ENCODE results near the gene FAM174C. TPM values are rescaled to one million over a fixed set of nuclear protein-coding genes. Genes with fewer than 3 reads are reported as not detected.
A peak's percentile ranks its signal among the peaks of the same experiment; 100 is the strongest.

Gene FAM174C
- total RNA-seq, 1 experiment from 2014 or later = 77.1 TPM

DNA sequence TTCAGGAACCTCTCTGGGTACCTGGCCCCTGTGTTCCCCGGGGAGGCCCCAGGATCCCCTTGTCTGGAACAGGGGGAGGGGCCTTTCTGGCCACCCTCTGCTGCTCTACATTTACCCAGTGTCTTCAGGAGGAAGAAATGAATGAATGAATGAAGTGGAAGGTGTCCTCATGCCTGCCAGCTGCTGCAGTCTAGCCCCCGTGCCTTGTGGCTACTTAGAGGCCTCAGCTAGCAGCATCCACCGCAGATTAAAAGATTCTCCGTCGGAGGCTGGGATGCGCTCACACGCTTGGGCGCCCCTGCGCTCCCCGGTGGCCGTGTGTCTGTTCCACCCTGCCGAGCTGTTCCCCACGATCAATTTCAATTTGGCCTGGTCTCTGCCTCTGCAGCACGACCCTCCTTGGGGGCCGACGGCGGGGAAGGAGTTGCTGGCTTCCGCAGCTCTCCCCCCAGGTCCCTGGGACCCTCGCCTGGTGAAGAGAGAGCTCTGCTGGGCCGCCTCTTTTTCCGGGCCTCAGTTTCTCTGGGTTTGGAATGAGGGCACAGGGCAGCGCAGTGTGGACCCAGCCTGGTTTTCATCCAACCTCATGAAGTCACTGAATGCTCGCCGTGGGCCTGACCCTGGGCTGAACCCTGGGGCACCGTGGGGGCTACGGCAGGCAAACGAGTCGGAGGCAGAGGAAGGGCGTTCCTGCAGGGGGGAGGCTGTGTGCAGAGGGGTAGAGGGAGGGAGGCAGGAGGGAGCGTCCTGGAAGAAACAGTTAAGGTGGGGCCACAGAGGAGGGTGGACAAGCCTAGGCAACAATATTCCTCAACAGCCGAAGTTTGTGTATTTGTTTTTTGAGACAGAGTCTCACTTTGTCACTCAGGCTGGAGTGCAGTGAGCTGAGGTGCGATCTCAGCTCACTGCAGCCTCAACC lies 38.6 kb downstream of the FAM174C start:
- H2AFZ ChIP-seq (ENCODE audit: low read depth, low read length, poor library complexity, severe bottlenecking) = no peak overlapping the region
- ATAC-seq (no peak; the same call in 1 of the 2 replicates), DNase-seq (ENCODE audit: low read depth, low spot score) (no peak)
- no peaks in the 10 kb centered on the region for H3K79me2 ChIP-seq (ENCODE audit: insufficient read depth, low read length)
- H4K20me1 ChIP-seq (ENCODE audit: insufficient read depth) = no peaks in the 10 kb centered on the region
- ChIA-PET CTCF (interaction anchor here (0.9 to 1.7 kb wide), 3 partner anchors 59 to 69 kb away, joined by 3 to 4 read pairs (median 4); no protein-coding TSS in a partner anchor), RAD21 (ENCODE audit: low non-redundant PET in 1 of 2, low total read pairs in 2 of 2, uncharacterized antibody in 2 of 2, unreplicated experiment in 2 of 2) (no interaction called here), POLR2A (interaction anchor here (2.2 kb wide), 1 partner anchor 45 kb away, joined by 11 read pairs; the partner anchor contains the start of gene CIRBP)
- intact Hi-C loops (cut with micrococcal nuclease) = no loop called here
- H3K27me3 ChIP-seq (ENCODE audit: insufficient read depth, low read length) = 0 out of 2 replicates have a peak, but pooled peaks cover 4% of the 10 kb centered on the region
- peak overlapping the region; percentile 73 for H3K4me2 ChIP-seq (ENCODE audit: low read length)
- H3K9me2 ChIP-seq (ENCODE audit: insufficient read depth) = no peaks in the 10 kb centered on the region
- BruUV-seq (replicated peaks) = no TSS peak
- H3K36me3 ChIP-seq (ENCODE audit: control insufficient read depth in 1 of 2, insufficient read depth in 2 of 2, low read length in 2 of 2) = no peaks in the 10 kb centered on the region
- TF ChIP-seq, protein P1, sequence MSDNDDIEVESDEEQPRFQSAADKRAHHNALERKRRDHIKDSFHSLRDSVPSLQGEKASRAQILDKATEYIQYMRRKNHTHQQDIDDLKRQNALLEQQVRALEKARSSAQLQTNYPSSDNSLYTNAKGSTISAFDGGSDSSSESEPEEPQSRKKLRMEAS (IDR thresholded peaks at IDR 0.05) = no peak
- TF ChIP-seq, protein P2, sequence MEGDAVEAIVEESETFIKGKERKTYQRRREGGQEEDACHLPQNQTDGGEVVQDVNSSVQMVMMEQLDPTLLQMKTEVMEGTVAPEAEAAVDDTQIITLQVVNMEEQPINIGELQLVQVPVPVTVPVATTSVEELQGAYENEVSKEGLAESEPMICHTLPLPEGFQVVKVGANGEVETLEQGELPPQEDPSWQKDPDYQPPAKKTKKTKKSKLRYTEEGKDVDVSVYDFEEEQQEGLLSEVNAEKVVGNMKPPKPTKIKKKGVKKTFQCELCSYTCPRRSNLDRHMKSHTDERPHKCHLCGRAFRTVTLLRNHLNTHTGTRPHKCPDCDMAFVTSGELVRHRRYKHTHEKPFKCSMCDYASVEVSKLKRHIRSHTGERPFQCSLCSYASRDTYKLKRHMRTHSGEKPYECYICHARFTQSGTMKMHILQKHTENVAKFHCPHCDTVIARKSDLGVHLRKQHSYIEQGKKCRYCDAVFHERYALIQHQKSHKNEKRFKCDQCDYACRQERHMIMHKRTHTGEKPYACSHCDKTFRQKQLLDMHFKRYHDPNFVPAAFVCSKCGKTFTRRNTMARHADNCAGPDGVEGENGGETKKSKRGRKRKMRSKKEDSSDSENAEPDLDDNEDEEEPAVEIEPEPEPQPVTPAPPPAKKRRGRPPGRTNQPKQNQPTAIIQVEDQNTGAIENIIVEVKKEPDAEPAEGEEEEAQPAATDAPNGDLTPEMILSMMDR (IDR thresholded peaks at IDR 0.05 in 2 of 3, conservative IDR thresholded peaks at IDR 0.05 in 1 of 3; ENCODE audit: borderline replicate concordance in 1 of 3, insufficient read depth in 1 of 3, low read depth in 2 of 3, low read length in 2 of 3) = no peak
- TF ChIP-seq, protein P3, sequence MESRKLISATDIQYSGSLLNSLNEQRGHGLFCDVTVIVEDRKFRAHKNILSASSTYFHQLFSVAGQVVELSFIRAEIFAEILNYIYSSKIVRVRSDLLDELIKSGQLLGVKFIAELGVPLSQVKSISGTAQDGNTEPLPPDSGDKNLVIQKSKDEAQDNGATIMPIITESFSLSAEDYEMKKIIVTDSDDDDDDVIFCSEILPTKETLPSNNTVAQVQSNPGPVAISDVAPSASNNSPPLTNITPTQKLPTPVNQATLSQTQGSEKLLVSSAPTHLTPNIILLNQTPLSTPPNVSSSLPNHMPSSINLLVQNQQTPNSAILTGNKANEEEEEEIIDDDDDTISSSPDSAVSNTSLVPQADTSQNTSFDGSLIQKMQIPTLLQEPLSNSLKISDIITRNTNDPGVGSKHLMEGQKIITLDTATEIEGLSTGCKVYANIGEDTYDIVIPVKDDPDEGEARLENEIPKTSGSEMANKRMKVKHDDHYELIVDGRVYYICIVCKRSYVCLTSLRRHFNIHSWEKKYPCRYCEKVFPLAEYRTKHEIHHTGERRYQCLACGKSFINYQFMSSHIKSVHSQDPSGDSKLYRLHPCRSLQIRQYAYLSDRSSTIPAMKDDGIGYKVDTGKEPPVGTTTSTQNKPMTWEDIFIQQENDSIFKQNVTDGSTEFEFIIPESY (IDR thresholded peaks at IDR 0.05; ENCODE audit: extremely low read depth, insufficient replicate concordance, low read length) = no peak
- TF ChIP-seq RAD21 (IDR thresholded peaks at IDR 0.05; ENCODE audit: low read depth) (no peak), CBX3 (IDR thresholded peaks at IDR 0.05; ENCODE audit: low read depth) (no peak), EZH2 (IDR thresholded peaks at IDR 0.05) (no peak), POLR2AphosphoS5 (IDR thresholded peaks at IDR 0.05; ENCODE audit: low read depth, low read length) (no peak), FOSL1 (IDR thresholded peaks at IDR 0.05; ENCODE audit: low read depth) (no peak), SIN3A (IDR thresholded peaks at IDR 0.05; ENCODE audit: low read depth) (no peak), ZFX (IDR thresholded peaks at IDR 0.05) (no peak), CEBPB (IDR thresholded peaks at IDR 0.05; ENCODE audit: low read depth) (no peak), EZH2phosphoT487 (IDR thresholded peaks at IDR 0.05; ENCODE audit: borderline replicate concordance) (no peak)
- TF ChIP-seq, protein P4, sequence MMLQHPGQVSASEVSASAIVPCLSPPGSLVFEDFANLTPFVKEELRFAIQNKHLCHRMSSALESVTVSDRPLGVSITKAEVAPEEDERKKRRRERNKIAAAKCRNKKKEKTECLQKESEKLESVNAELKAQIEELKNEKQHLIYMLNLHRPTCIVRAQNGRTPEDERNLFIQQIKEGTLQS (IDR thresholded peaks at IDR 0.05) = no peak
- TF ChIP-seq, protein P5, sequence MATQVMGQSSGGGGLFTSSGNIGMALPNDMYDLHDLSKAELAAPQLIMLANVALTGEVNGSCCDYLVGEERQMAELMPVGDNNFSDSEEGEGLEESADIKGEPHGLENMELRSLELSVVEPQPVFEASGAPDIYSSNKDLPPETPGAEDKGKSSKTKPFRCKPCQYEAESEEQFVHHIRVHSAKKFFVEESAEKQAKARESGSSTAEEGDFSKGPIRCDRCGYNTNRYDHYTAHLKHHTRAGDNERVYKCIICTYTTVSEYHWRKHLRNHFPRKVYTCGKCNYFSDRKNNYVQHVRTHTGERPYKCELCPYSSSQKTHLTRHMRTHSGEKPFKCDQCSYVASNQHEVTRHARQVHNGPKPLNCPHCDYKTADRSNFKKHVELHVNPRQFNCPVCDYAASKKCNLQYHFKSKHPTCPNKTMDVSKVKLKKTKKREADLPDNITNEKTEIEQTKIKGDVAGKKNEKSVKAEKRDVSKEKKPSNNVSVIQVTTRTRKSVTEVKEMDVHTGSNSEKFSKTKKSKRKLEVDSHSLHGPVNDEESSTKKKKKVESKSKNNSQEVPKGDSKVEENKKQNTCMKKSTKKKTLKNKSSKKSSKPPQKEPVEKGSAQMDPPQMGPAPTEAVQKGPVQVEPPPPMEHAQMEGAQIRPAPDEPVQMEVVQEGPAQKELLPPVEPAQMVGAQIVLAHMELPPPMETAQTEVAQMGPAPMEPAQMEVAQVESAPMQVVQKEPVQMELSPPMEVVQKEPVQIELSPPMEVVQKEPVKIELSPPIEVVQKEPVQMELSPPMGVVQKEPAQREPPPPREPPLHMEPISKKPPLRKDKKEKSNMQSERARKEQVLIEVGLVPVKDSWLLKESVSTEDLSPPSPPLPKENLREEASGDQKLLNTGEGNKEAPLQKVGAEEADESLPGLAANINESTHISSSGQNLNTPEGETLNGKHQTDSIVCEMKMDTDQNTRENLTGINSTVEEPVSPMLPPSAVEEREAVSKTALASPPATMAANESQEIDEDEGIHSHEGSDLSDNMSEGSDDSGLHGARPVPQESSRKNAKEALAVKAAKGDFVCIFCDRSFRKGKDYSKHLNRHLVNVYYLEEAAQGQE (IDR thresholded peaks at IDR 0.05; ENCODE audit: low read depth) = no peak
- peak overlapping the region in 1 of 2 experiments; percentile 30; a peak in 2 of 4 replicates for H3K4me3 ChIP-seq (replicated peaks in 1 of 2; ENCODE audit: low read depth in 1 of 2, low read length in 2 of 2)
- H3K9ac ChIP-seq (ENCODE audit: low read length) = peak overlapping the region; percentile 36; the same call in 1 of the 2 replicates
- H3K27ac ChIP-seq (ENCODE audit: low read depth, low read length) = 0 out of 2 replicates have a peak overlapping the region, but pooled peaks have one; percentile 13
- H3K4me1 ChIP-seq (ENCODE audit: control insufficient read depth in 1 of 2, insufficient read depth in 2 of 2, low read length in 2 of 2) = peaks cover 12 to 39% of the 10 kb centered on the region in 2 experiments
- no peaks in the 10 kb centered on the region for H3K9me3 ChIP-seq (ENCODE audit: control insufficient read depth in 1 of 2, insufficient read depth in 1 of 2, low read depth in 1 of 2, low read length in 2 of 2)
